Activated naive CD4-positive, alpha-beta T cell treated with anti-CD3 and anti-CD28 coated beads, Interleukin-2, amount 50 U/mL, for 72 hours (primary cell): ENCODE measurements around the gene JAGN1. TPM values are rescaled to one million over a fixed set of nuclear protein-coding genes. Genes with fewer than 3 reads are reported as not detected.
A peak's percentile ranks its signal among the peaks of the same experiment; 100 is the strongest.

Experiments
- ATAC-seq, 2 donors: fragments of 150-1000 bp; cut with Tn5 transposase; 2 replicates each; pipeline ENCODE4 v1.10.0; 2021; ENCODE audit warnings: mild to moderate bottlenecking in 2 of 2, moderate library complexity in 2 of 2
- DNase-seq, 2 donors: peaks; one replicate each; pipeline ENCODE4 v3.0.0; 2021 to 2022; ENCODE audit warnings: low spot score in 2 of 2
- H3K27ac Mint-ChIP-seq, 2 donors: one replicate each; pipeline ENCODE4 v1.8.0; 2022; ENCODE audit warnings: mild to moderate bottlenecking in 2 of 2, mixed read lengths in 2 of 2
- H3K36me3 Mint-ChIP-seq, 2 donors: one replicate each; pipeline ENCODE4 v1.8.0; 2022; ENCODE audit warnings: mixed read lengths in 2 of 2
- H3K9me3 Mint-ChIP-seq, 2 donors: one replicate each; pipeline ENCODE4 v1.8.0; 2022; ENCODE audit warnings: mixed read lengths in 2 of 2
- total RNA-seq, 2 donors: library from RNA; stranded (reverse); gene quantifications; one replicate each; pipeline ENCODE4 v1.2.3, GENCODE V29; 2022

The JAGN1 gene
- total RNA-seq, 2 donors from 2014 or later = 7.5 to 34.4 TPM

GRCh38 chr3:9903904-9904303 lies 13.5 kb downstream of the JAGN1 start:
- ATAC-seq (no peak), DNase-seq (no peak)
- Mint-ChIP-seq H3K36me3 (no peaks in the 10 kb centered on the region), H3K9me3 (no peaks in the 10 kb centered on the region), H3K27ac (no peak overlapping the region)

GRCh38 chr3:9906480-9906879 lies 16.1 kb downstream of the JAGN1 start:
- no peaks in the 10 kb centered on the region for H3K9me3 Mint-ChIP-seq
- ATAC-seq = no peak
- no peaks in the 10 kb centered on the region for H3K36me3 Mint-ChIP-seq
- H3K27ac Mint-ChIP-seq = no peak overlapping the region
- no peak for DNase-seq

- H3K36me3 Mint-ChIP-seq = no peaks in the 10 kb centered on the region
- H3K27ac Mint-ChIP-seq = no peak overlapping the region
- ATAC-seq (no peak), DNase-seq (no peak)
- H3K9me3 Mint-ChIP-seq = no peaks in the 10 kb centered on the region
Observed at GRCh38 chr3:9908286-9908685, 17.9 kb downstream of the JAGN1 start.

GRCh38 chr3:9909221-9910013 lies 19.0 kb downstream of the JAGN1 start:
- ATAC-seq = peak in 1 of 2 donors; percentile 64
- Mint-ChIP-seq H3K9me3 (no peaks in the 10 kb centered on the region), H3K36me3 (no peaks in the 10 kb centered on the region), H3K27ac (no peak overlapping the region)
- DNase-seq = no peak

GRCh38 chr3:9911863-9912262 lies 21.5 kb downstream of the JAGN1 start:
- no peak overlapping the region for H3K27ac Mint-ChIP-seq
- ATAC-seq = no peak
- H3K36me3 Mint-ChIP-seq = no peaks in the 10 kb centered on the region
- no peaks in the 10 kb centered on the region for H3K9me3 Mint-ChIP-seq
- no peak for DNase-seq

- ATAC-seq (no peak), DNase-seq (no peak)
- no peak overlapping the region for H3K27ac Mint-ChIP-seq
- no peaks in the 10 kb centered on the region for H3K36me3 Mint-ChIP-seq
- no peaks in the 10 kb centered on the region for H3K9me3 Mint-ChIP-seq
Observed at GRCh38 chr3:9912294-9912935, 22.0 kb downstream of the JAGN1 start.

- Mint-ChIP-seq H3K27ac (no peak overlapping the region), H3K9me3 (no peaks in the 10 kb centered on the region), H3K36me3 (no peaks in the 10 kb centered on the region)
- ATAC-seq (no peak), DNase-seq (no peak)
Observed at GRCh38 chr3:9913601-9914000, 23.2 kb downstream of the JAGN1 start.

- Mint-ChIP-seq H3K36me3 (no peaks in the 10 kb centered on the region), H3K27ac (no peak overlapping the region), H3K9me3 (no peaks in the 10 kb centered on the region)
- no peak for DNase-seq
- no peak for ATAC-seq
Observed at GRCh38 chr3:9914011-9914410, 23.6 kb downstream of the JAGN1 start.

- peak in 1 of 2 donors; percentile 68 for ATAC-seq
- no peaks in the 10 kb centered on the region for H3K36me3 Mint-ChIP-seq
Observed at GRCh38 chr3:9914559-9915253, 24.3 kb downstream of the JAGN1 start.

GRCh38 chr3:9915254-9916141 lies 25.1 kb downstream of the JAGN1 start:
- no peak overlapping the region for H3K27ac Mint-ChIP-seq
- ATAC-seq (peak; percentile 53 to 61), DNase-seq (peak in 1 of 2 donors; percentile 37)

More at GRCh38 chr3:9914559-9915253, 24.3 kb downstream of the JAGN1 start:
- no peaks in the 10 kb centered on the region for H3K9me3 Mint-ChIP-seq
- no peak overlapping the region for H3K27ac Mint-ChIP-seq
- no peak for DNase-seq

GRCh38 chr3:9916346-9916733 lies 25.9 kb downstream of the JAGN1 start:
- no peaks in the 10 kb centered on the region for H3K9me3 Mint-ChIP-seq
- no peak overlapping the region for H3K27ac Mint-ChIP-seq
- H3K36me3 Mint-ChIP-seq = no peaks in the 10 kb centered on the region
- no peak for ATAC-seq
- no peak for DNase-seq

More at GRCh38 chr3:9915254-9916141, 25.1 kb downstream of the JAGN1 start:
- Mint-ChIP-seq H3K36me3 (no peaks in the 10 kb centered on the region), H3K9me3 (no peaks in the 10 kb centered on the region)

- Mint-ChIP-seq H3K36me3 (no peaks in the 10 kb centered on the region), H3K27ac (no peak within 1 kb of the TSS), H3K9me3 (no peaks in the 10 kb centered on the region)
- peak; percentile 74 to 90 for ATAC-seq
- peak in 1 of 2 donors; percentile 42 for DNase-seq
Observed at GRCh38 chr3:9916734-9917680, 26.6 kb downstream of the JAGN1 start, which contains the start of gene IL17RC. TSS of gene IL17RC (plus strand) at chr3:9917098. CDS start at chr3:9917316, 218 bp downstream.

GRCh38 chr3:9917820-9918219 lies 27.4 kb downstream of the JAGN1 start:
- DNase-seq (no peak), ATAC-seq (no peak)

GRCh38 chr3:9918261-9919038 lies 28.0 kb downstream of the JAGN1 start:
- no peaks in the 10 kb centered on the region for H3K36me3 Mint-ChIP-seq

More at GRCh38 chr3:9917820-9918219, 27.4 kb downstream of the JAGN1 start:
- Mint-ChIP-seq H3K36me3 (no peaks in the 10 kb centered on the region), H3K27ac (no peak overlapping the region), H3K9me3 (no peaks in the 10 kb centered on the region)

GRCh38 chr3:9928158-9928557 lies 37.7 kb downstream of the JAGN1 start:
- no peak for DNase-seq
- Mint-ChIP-seq H3K9me3 (no peaks in the 10 kb centered on the region), H3K36me3 (no peaks in the 10 kb centered on the region), H3K27ac (no peak overlapping the region)
- no peak for ATAC-seq

More at GRCh38 chr3:9918261-9919038, 28.0 kb downstream of the JAGN1 start:
- Mint-ChIP-seq H3K9me3 (no peaks in the 10 kb centered on the region), H3K27ac (no peak overlapping the region)
- ATAC-seq (no peak), DNase-seq (no peak)
